Lung (tissue), 12 donors: ENCODE results near the gene RFX1. TPM values are rescaled to one million over a fixed set of nuclear protein-coding genes. Genes with fewer than 3 reads are reported as not detected.

Source experiments
- ATAC-seq: fragments of 200-7000 bp; cut with Tn5 transposase; one replicate; pipeline ENCODE4 v1.9.1; 2020; ENCODE audit warnings: moderate number of reproducible peaks; ENCODE audit not compliant: insufficient read depth, low FRiP score
- DNase-seq, 3 donors: peaks; one replicate each; pipeline ENCODE4 v3.0.0-alpha.2; 2013 to 2017
- H3K27ac ChIP-seq, 2 donors: one replicate each; pipeline ENCODE4 v1.5.1; 2013; ENCODE audit warnings: mild to moderate bottlenecking in 2 of 2, moderate library complexity in 2 of 2, control low read depth in 1 of 2, inconsistent platforms in 1 of 2, low read depth in 1 of 2, low read length in 1 of 2
- H3K27me3 ChIP-seq, 3 donors: one replicate each; pipeline ENCODE4 v1.5.1; 2013; ENCODE audit warnings: low read length in 2 of 3; ENCODE audit not compliant: control insufficient read depth in 3 of 3, insufficient read depth in 3 of 3
- H3K36me3 ChIP-seq, 4 donors: one replicate each; pipeline ENCODE4 v1.5.1; 2013; ENCODE audit warnings: low read length in 4 of 4, mild to moderate bottlenecking in 1 of 4, moderate library complexity in 1 of 4; ENCODE audit not compliant: control insufficient read depth in 4 of 4, insufficient read depth in 4 of 4
- H3K4me1 ChIP-seq, 5 donors: one replicate each; pipeline ENCODE4 v1.5.1; 2013; ENCODE audit warnings: low read length in 5 of 5, mild to moderate bottlenecking in 2 of 5, moderate library complexity in 1 of 5; ENCODE audit not compliant: control insufficient read depth in 5 of 5, insufficient read depth in 5 of 5
- H3K4me3 ChIP-seq: one replicate; pipeline ENCODE4 v1.5.1; 2013; ENCODE audit warnings: mild to moderate bottlenecking, control low read depth, moderate library complexity
- H3K9ac ChIP-seq, 2 donors: one replicate each; pipeline ENCODE4 v1.5.1; 2013; ENCODE audit warnings: low read length in 2 of 2, control low read depth in 1 of 2; ENCODE audit not compliant: insufficient read depth in 1 of 2
- H3K9me3 ChIP-seq, 4 donors: one replicate each; pipeline ENCODE4 v1.5.1; 2013; ENCODE audit warnings: low read length in 3 of 4, mild to moderate bottlenecking in 1 of 4, moderate library complexity in 1 of 4; ENCODE audit not compliant: control insufficient read depth in 4 of 4, insufficient read depth in 3 of 4
- CTCF ChIP-seq: IDR thresholded peaks from 2 replicates; pipeline ENCODE4 v1.5.1; 2012; ENCODE audit warnings: mild to moderate bottlenecking; ENCODE audit errors: control extremely low read depth, extremely low read depth
- WGBS, 2 donors: extraction: QIAGEN DNeasy Blood & Tissue Kit; methylation state at CpG; one replicate each; pipeline ENCODE4 v1.1.7; 2013; 5-methylcytosine and 5-hydroxymethylcytosine counted together
- polyA plus RNA-seq, 2 donors: library from polyadenylated mRNA; stranded (reverse); fragments of 200-250 nt; gene quantifications; one replicate each; pipeline ENCODE4 v1.2.1, GENCODE V29; 2013
- total RNA-seq, 2 donors: library from RNA; depleted of rRNA in 1 of 2; stranded (reverse); fragments of >200 nt in 1 of 2; gene quantifications; one replicate each; pipeline ENCODE4 v1.2.1, GENCODE V29; 2014 to 2021
- donor health status: control.
- donor health status: control.
- donor health status: Bipolar disorder and iron deficiency.
- donor health status: healthy.
- donor health status: DM: yes; HTN: yes; CAD: no.

The RFX1 gene
- total and polyA plus RNA-seq, 4 donors, result 5.7 to 18.6 (median 8.0) TPM

- Histone ChIP-seq H3K4me1 (peaks cover 3 to 11% (median 4%) of the 10 kb centered on the region in 5 donors), H3K4me3 (no peak overlapping the region), H3K27ac (no peak overlapping the region), H3K9me3 (peaks cover 0 to 6% (median 0%) of the 10 kb centered on the region in 4 donors), H3K27me3 (peaks cover 0 to 6% (median 5%) of the 10 kb centered on the region in 3 donors), H3K9ac (no peak overlapping the region), H3K36me3 (peaks cover 0 to 16% (median 3%) of the 10 kb centered on the region in 4 donors)
- WGBS, 2 donors, result 75 to 78% methylated on average over 6 of the region's 6 CpGs
- DNase-seq (no peak), ATAC-seq (no peak)
- no peak for TF ChIP-seq CTCF
These were observed 48.0 kb upstream of the RFX1 start for GRCh38 chr19:14054099-14054498.

DNA sequence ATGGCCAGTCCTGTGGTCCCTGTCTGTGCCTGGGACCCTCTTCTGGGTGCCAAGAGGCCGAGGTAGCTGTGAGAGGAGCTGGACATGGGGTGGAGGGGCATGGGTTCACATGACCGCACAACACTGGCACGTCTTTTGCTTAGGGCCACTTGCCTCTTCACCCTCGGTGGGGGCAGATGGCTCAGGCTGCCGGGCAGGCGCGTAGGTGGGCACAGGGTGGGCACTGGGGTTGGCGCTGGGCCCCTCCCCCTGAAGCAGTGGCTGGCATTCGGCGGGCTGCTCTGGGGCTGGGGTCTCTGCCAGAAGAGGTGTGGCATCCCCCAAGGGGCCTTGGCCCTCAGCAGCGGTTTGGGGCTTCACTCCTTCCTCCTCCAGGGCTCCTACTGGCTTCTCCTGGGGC, 47.4 kb upstream of the RFX1 start:
- Histone ChIP-seq H3K4me3 (no peak overlapping the region), H3K27ac (no peak overlapping the region), H3K4me1 (peaks cover 1 to 11% (median 4%) of the 10 kb centered on the region in 5 donors), H3K36me3 (peaks cover 0 to 19% (median 3%) of the 10 kb centered on the region in 4 donors), H3K27me3 (peaks cover 0 to 3% (median 3%) of the 10 kb centered on the region in 3 donors), H3K9ac (no peak overlapping the region), H3K9me3 (peaks cover 0 to 6% (median 0%) of the 10 kb centered on the region in 4 donors)
- ATAC-seq (no peak), DNase-seq (no peak)
- TF ChIP-seq CTCF, result no peak
- 92 to 93% methylated on average over 11 of the region's 11 CpGs for WGBS, 2 donors

GRCh38 chr19:14053032-14053431, 46.9 kb upstream of the RFX1 start:
- no peak overlapping the region for H3K4me3 ChIP-seq
- H3K36me3 ChIP-seq, result peaks cover 0 to 21% (median 3%) of the 10 kb centered on the region in 4 donors
- ATAC-seq (no peak), DNase-seq (no peak)
- no peak overlapping the region for H3K27ac ChIP-seq
- 95 to 98% methylated on average over 3 of the region's 3 CpGs for WGBS, 2 donors
- no peak for TF ChIP-seq CTCF
- peaks cover 0 to 6% (median 1%) of the 10 kb centered on the region in 4 donors for H3K9me3 ChIP-seq
- H3K4me1 ChIP-seq, result peaks cover under 1 to 8% (median 1%) of the 10 kb centered on the region in 5 donors
- H3K27me3 ChIP-seq, result no peaks in the 10 kb centered on the region
- H3K9ac ChIP-seq, result no peak overlapping the region

GRCh38 chr19:14052470-14052869, 46.4 kb upstream of the RFX1 start:
- no peak for ATAC-seq
- Histone ChIP-seq H3K4me3 (no peak overlapping the region), H3K27ac (no peak overlapping the region), H3K27me3 (no peaks in the 10 kb centered on the region), H3K9ac (no peak overlapping the region), H3K36me3 (peaks cover 0 to 21% (median 3%) of the 10 kb centered on the region in 4 donors), H3K9me3 (peaks cover 0 to 5% (median 1%) of the 10 kb centered on the region in 4 donors), H3K4me1 (peaks cover 0 to 4% (median 0%) of the 10 kb centered on the region in 5 donors)
- no peak for DNase-seq
- no peak for TF ChIP-seq CTCF
- WGBS, 2 donors, result 91 to 95% methylated on average over 6 of the region's 6 CpGs
